Kidney (tissue), 14 donors: ENCODE results near the gene CDR2. TPM values are rescaled to one million over a fixed set of nuclear protein-coding genes. Genes with fewer than 3 reads are reported as not detected.
"Not testable (repeated sequence)": the region's sequence is repeated elsewhere in the genome, so short reads cannot be mapped to it uniquely, and the experiment has no call there.

Experiments
- DNase-seq, 5 donors: peaks; one replicate each; pipeline ENCODE4 v3.0.0-alpha.2; 2013 to 2020
- FAIRE-seq: peaks from 2 replicates; lab custom pipeline; 2012; peaks lifted over from hg19 to GRCh38; lab: Jason Lieb, UNC
- H3K27ac ChIP-seq, 2 donors: one replicate each; pipeline ENCODE4 v1.7.0; 2013; ENCODE audit warnings: low read depth in 2 of 2, low read length in 2 of 2, inconsistent platforms in 1 of 2
- H3K27me3 ChIP-seq: one replicate; pipeline ENCODE4 v1.7.1; 2013; ENCODE audit warnings: low read length, inconsistent platforms; ENCODE audit not compliant: control insufficient read depth, insufficient read depth
- H3K36me3 ChIP-seq, 3 donors: one replicate each; pipeline versions ENCODE4 v1.7.0 to v1.7.1; 2013; ENCODE audit warnings: low read length in 3 of 3, control low read depth in 1 of 3, inconsistent platforms in 1 of 3; ENCODE audit not compliant: insufficient read depth in 3 of 3, control insufficient read depth in 2 of 3
- H3K4me1 ChIP-seq, 3 donors: one replicate each; pipeline versions ENCODE4 v1.7.0 to v1.7.1; 2013; ENCODE audit warnings: low read length in 3 of 3, inconsistent platforms in 1 of 3, low read depth in 1 of 3; ENCODE audit not compliant: control insufficient read depth in 2 of 3, insufficient read depth in 2 of 3
- H3K4me3 ChIP-seq, 3 donors: one replicate each; pipeline versions ENCODE4 v1.7.0 to v1.8.1; 2013; ENCODE audit warnings: low read length in 3 of 3, control low read depth in 1 of 3, inconsistent platforms in 1 of 3
- H3K9ac ChIP-seq, 3 donors: one replicate each; pipeline versions ENCODE4 v1.7.0 to v1.7.1; 2013; ENCODE audit warnings: low read length in 3 of 3, control low read depth in 1 of 3, inconsistent platforms in 1 of 3
- H3K9me3 ChIP-seq, 3 donors: one replicate each; pipeline versions ENCODE4 v1.7.0 to v1.7.1; 2013; ENCODE audit warnings: low read length in 3 of 3, control low read depth in 1 of 3, inconsistent platforms in 1 of 3; ENCODE audit not compliant: control insufficient read depth in 2 of 3, insufficient read depth in 1 of 3
- CTCF ChIP-seq: IDR thresholded peaks from 3 replicates; pipeline ENCODE4 v1.5.1; 2012; ENCODE audit warnings: mild to moderate bottlenecking, moderate library complexity, borderline replicate concordance; ENCODE audit not compliant: insufficient read depth; ENCODE audit errors: extremely low read depth
- intact Hi-C: fragments of 100-400 bp; cut with DNase I; formaldehyde crosslinking; loops from one replicate; pipeline ENCODE4 v1.11.1; 2022
- polyA plus RNA-seq: library from polyadenylated mRNA; stranded (reverse); fragments of 350-450 nt; fragmentation: Illumina TruSeq; extraction: RNeasy Lipid Tissue Mini Kit (QIAGEN cat#74804); gene quantifications from one replicate; pipeline ENCODE4 v1.2.3, GENCODE V29; 2014; ENCODE audit warnings: low read depth, low replicate concordance; ENCODE audit not compliant: insufficient read depth
- total RNA-seq: library from RNA; stranded (reverse); fragmentation: NEBNext Ultra II Directional; extraction: Animal tissue kit (Norgen Biotek cat#: 25700); gene quantifications from one replicate; pipeline ENCODE4 v1.2.1, GENCODE V29; 2021
- donor health status: control.
- donor health status: control.
- donor health status: control.
- donor health status: control.
- donor health status: control.
- donor health status: DM: yes; HTN: yes; CAD: no.
- donor health status: Normal renal cell carcinoma (clear cell type).

The CDR2 gene
- total and polyA plus RNA-seq, 2 donors from 2014 or later = 14.4 to 29.6 TPM

DNA sequence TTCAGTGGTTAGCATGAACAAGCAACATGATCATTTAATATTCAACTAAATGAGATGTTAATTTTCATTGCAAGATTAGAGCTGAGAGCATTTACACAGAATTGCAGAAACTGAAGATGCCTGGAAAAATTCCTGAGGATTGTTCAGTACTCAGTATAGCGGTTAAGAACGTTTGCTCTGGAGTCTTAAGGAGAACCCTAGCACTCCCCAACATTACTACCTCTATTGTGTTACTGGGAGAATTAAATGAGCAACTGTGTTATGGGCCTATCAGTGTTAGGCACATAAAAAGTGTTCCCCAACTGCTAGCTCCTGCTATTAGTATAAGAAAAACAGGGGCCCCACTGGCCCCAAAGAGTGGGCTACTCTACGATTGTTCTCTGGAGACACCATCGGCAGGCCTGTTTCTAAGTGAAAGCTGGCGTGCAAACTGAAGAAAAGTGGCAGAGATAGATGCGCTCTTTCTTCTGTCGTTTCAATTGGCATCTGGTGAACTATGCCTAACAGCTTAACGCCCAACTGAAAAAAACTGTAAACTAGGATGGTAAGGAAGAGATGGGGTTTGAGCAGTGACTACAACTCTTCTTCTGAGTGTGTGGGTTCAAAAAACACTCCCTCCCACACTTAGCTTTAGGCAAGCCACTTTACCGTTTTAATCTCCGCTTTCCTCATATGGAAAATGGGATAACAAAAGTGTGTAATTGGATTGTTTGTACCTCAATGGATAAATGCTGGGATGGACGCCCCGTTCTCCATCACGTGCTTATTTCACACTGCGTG lies 1.3 kb downstream of the CDR2 start:
- Histone ChIP-seq H3K9me3 (no peaks in the 10 kb centered on the region), H3K9ac (peak overlapping the region; percentile 47 to 85 (median 85)), H3K4me3 (peak overlapping the region; percentile 47 to 84 (median 75)), H3K4me1 (peaks cover 0 to 33% (median 17%) of the 10 kb centered on the region in 3 donors), H3K27ac (peak overlapping the region; percentile 81 to 84), H3K36me3 (no peaks in the 10 kb centered on the region), H3K27me3 (no peaks in the 10 kb centered on the region)
- DNase-seq (no peak), FAIRE-seq (no peak)
- TF ChIP-seq CTCF = no peak
- intact Hi-C loops = no loop called here

- Histone ChIP-seq H3K4me1 (peaks cover 0 to 41% (median 17%) of the 10 kb centered on the region in 3 donors), H3K27ac (peak overlapping the region; percentile 54 to 73), H3K27me3 (no peaks in the 10 kb centered on the region), H3K36me3 (no peaks in the 10 kb centered on the region), H3K4me3 (peak overlapping the region in 1 of 3 donors; percentile 27), H3K9me3 (no peaks in the 10 kb centered on the region), H3K9ac (peak overlapping the region in 1 of 3 donors; percentile 59)
- DNase-seq = peak in 1 of 5 donors; percentile 44
- intact Hi-C loops = no loop called here
- no peak for TF ChIP-seq CTCF
- no peak for FAIRE-seq
Observed at GRCh38 chr16:22370038-22370820, 4.2 kb downstream of the CDR2 start.

DNA sequence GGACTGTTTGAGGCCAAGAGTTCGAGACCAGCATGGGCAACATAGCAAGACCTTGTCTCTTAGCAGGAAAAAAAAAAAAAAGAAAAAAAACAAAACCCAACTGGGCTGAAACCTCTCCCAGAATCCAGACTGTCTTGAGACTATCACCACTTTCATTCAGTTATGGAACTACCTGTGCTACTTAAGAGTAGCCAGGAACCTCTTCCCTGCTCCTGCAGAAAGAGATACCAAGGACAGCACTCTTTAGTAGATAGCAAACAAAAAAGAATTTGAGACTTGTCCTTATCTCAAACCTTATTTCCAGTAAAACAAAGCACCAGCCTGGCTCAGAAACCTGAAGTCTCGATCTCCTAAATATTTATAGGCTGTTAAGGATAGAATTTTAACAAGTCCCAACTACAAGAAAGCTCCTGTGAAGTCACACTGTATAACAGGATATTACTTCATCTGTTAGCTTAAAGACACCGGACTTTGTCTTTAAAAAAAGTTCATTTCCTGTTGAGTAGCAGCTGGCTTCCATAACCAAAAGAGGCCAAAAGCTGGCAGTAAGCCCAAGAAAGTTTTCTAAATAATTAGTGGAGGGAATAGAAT lies 5.1 kb downstream of the CDR2 start:
- peak in 2 of 5 donors; percentile 67 to 88 for DNase-seq
- Histone ChIP-seq H3K9me3 (no peaks in the 10 kb centered on the region), H3K27me3 (no peaks in the 10 kb centered on the region), H3K27ac (peak overlapping the region; percentile 29 to 84), H3K4me3 (no peak overlapping the region), H3K36me3 (peaks cover 0 to 8% (median 2%) of the 10 kb centered on the region in 3 donors), H3K4me1 (peaks cover 0 to 38% (median 15%) of the 10 kb centered on the region in 3 donors), H3K9ac (peak overlapping the region in 1 of 3 donors; percentile 28)
- no peak for TF ChIP-seq CTCF
- intact Hi-C loops = no loop called here
- FAIRE-seq = no peak

GRCh38 chr16:22368200-22368826 lies 6.1 kb downstream of the CDR2 start:
- FAIRE-seq, intact Hi-C loops: not testable (repeated sequence)

More at GRCh38 chr16:22368200-22368826, 6.1 kb downstream of the CDR2 start:
- H3K9ac ChIP-seq, H3K27me3 ChIP-seq, DNase-seq, H3K9me3 ChIP-seq, H3K27ac ChIP-seq, H3K4me3 ChIP-seq: not testable (repeated sequence)
- peaks cover 0 to 14% (median 2%) of the 10 kb centered on the region in 3 donors for H3K36me3 ChIP-seq
- H3K4me1 ChIP-seq = peaks cover 0 to 38% (median 13%) of the 10 kb centered on the region in 3 donors
